Left kidney (tissue), 2 donors: ENCODE results near the gene CCNK. TPM values are rescaled to one million over a fixed set of nuclear protein-coding genes. Genes with fewer than 3 reads are reported as not detected.

Experiments
- DNase-seq: peaks from one replicate; pipeline ENCODE4 v3.0.0-alpha.2; 2013
- polyA plus RNA-seq: library from polyadenylated mRNA; unstranded; fragments of 120-200 nt; gene quantifications from one replicate; pipeline ENCODE4 v1.2.1, GENCODE V29; 2013; ENCODE audit not compliant: insufficient read length

The CCNK gene
- polyA plus RNA-seq, 1 donor: 56.3 TPM

GRCh38 chr14:99552021-99552553 is 70.9 kb downstream of the CCNK start:
- DNase-seq: no peak

- no peak for DNase-seq
Measured at GRCh38 chr14:99552572-99553216, 71.5 kb downstream of the CCNK start.

- DNase-seq: no peak
Measured at GRCh38 chr14:99554184-99554583, 73.0 kb downstream of the CCNK start.

DNA sequence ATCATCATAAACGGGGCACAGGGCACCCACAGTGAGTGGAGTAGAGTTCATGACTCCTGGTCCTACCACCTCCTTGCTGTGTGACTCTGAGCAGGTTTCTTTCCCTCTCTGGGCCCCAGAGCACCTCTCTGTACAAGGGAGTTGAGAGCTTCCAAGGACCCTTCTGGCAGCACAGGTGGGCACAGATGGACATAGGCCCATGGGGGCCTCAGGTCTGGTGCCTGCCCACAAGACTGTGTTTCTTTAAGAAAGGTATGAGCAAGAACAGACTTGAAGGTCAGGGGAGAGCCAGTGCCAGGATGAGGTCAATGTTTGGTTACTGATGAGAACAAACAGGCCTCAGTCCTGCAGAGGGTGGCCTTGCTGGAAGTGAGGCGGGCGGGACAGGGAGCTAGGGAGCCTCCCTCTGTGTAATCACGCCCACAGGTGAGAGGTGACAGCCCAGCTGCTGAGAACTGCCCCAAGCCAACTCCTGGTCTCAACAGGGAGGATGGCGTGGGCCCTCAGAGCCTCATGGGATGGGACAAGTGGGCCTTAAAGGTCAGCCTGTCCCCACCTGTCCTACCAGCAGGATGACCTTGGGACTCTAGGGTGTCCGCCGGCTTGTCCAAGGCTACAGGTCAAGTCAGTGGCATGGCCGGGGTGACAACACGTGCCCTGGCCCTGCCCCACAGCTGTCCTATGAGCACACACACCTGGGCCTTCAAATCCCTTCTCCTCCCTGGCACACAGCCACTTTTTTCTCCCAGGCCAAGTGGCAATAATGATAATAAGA is 73.7 kb downstream of the CCNK start:
- no peak for DNase-seq

GRCh38 chr14:99556134-99556791 is 75.1 kb downstream of the CCNK start:
- no peak for DNase-seq

- no peak for DNase-seq
Measured at GRCh38 chr14:99559286-99559990, 78.2 kb downstream of the CCNK start.

DNA sequence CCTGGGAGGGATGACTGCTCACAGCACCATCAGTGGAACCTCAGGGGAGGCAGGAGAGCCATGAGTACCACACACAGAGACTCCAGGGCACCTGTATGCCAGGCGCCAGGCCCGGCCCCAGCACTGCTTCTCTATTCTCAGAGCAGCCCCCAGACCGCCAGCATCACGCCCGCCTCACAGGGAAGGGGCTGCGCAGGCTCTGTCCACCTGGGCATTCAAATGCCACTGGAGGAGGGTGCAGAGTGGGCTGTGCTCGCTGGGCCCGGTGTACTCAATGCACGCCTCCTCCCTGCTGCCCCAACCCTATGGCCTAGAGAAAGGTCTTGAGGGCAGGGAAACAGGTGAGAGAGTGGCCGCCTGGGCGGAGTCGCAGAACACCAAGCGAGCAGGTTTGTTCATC is 79.2 kb downstream of the CCNK start:
- DNase-seq: no peak

GRCh38 chr14:99560922-99561683 is 79.9 kb downstream of the CCNK start:
- DNase-seq: no peak

DNA sequence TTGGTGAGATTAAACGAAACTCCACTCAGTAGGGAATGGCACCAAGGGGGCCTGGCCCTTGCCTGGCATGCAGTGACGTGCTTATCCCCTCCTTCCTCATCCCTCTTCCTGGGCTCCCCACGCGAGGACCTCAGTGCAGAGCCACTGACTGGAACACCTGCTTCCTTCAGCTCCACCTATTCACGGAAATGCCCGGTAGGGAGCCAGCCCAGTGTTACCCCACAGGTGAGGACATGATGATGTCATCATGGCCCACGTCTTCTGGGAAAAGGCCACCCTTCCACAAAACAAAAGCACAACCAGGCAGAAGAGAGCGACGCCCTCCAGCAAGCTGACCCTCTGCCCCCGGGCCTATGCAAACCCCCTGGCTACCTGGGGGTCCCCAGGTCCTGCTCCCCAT is 80.7 kb downstream of the CCNK start:
- no peak for DNase-seq

Other genes starting within 250 kb of the CCNK start
- 2.7 TPM for gene BCL11B, start 209.2 kb upstream of the CCNK start, polyA plus RNA-seq
- 65.7 TPM for gene SETD3, start 550 bp upstream of the CCNK start, polyA plus RNA-seq
- gene CCDC85C, start 122.8 kb downstream of the CCNK start, polyA plus RNA-seq: 24.4 TPM
- 0.98 TPM for gene HHIPL1, start 163.7 kb downstream of the CCNK start, polyA plus RNA-seq
- gene CYP46A1, start 202.9 kb downstream of the CCNK start, polyA plus RNA-seq: 3.4 TPM